Fibroblast of pulmonary artery (primary cell): ENCODE data around the gene PTPRG.
A peak's percentile ranks its signal among the peaks of the same experiment; 100 is the strongest.

ENCODE experiments used
- DNase-seq: peaks from one replicate; pipeline ENCODE4 v3.0.0-alpha.2; 2010; ENCODE audit warnings: low read depth
- H3K4me3 ChIP-seq: replicated peaks from 2 replicates; pipeline ENCODE4 v1.5.1; 2011; ENCODE audit warnings: low read depth, mild to moderate bottlenecking, control low read depth, low read length, moderate library complexity
- CTCF ChIP-seq: IDR thresholded peaks from 2 replicates; pipeline ENCODE4 v1.5.1; 2011; ENCODE audit warnings: mild to moderate bottlenecking, control low read depth, low read length, inconsistent platforms; ENCODE audit errors: missing control alignments

The PTPRG gene

DNA sequence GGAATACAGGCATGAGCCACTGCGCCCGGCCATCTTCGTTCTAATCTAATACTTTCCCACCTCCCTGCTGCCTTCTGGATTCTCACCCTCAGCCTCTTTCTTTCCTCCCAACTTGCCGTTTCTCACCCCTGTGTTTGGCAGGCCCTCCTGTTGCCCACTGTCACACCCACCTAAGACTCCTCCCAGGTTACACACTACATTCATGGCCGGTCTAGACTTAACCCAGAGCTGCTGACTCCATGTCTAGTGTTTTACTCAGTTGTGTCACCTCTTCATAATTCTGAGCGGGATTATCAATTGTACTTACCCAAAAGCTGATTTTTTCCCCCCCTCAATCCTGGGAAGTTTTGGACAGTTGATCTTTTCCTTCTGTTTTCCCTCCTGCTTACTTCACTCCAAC, 588.2 kb downstream of the PTPRG start:
- no peak overlapping the region for H3K4me3 ChIP-seq
- DNase-seq = no peak
- TF ChIP-seq CTCF = no peak

DNA sequence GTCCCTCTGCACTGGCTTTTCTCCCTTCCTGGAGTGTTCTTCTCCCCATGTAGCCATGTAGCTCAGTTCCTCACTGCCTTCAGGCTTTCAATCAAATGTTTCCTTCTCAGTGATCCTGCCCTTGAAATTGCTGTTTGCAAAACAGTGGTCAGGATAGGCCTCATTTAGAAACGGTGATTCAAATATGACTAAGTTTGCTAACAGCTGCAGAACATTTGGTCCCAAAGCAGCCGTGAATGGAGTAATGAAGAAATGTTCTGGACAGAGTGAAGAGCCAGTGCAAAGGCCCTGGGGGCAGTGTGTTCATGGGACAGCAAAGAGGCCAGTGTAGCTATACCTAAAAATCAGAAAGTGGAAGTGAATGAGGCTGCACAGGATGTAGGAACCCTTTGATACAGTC, 588.6 kb downstream of the PTPRG start:
- DNase-seq = peak; percentile 48
- H3K4me3 ChIP-seq = no peak overlapping the region
- no peak for TF ChIP-seq CTCF

GRCh38 chr3:62151591-62151990, 590.2 kb downstream of the PTPRG start:
- DNase-seq = no peak
- no peak for TF ChIP-seq CTCF

GRCh38 chr3:62153231-62153630, 591.9 kb downstream of the PTPRG start:
- H3K4me3 ChIP-seq = no peak overlapping the region
- DNase-seq = no peak
- TF ChIP-seq CTCF = no peak

More at GRCh38 chr3:62151591-62151990, 590.2 kb downstream of the PTPRG start:
- H3K4me3 ChIP-seq = no peak overlapping the region

DNA sequence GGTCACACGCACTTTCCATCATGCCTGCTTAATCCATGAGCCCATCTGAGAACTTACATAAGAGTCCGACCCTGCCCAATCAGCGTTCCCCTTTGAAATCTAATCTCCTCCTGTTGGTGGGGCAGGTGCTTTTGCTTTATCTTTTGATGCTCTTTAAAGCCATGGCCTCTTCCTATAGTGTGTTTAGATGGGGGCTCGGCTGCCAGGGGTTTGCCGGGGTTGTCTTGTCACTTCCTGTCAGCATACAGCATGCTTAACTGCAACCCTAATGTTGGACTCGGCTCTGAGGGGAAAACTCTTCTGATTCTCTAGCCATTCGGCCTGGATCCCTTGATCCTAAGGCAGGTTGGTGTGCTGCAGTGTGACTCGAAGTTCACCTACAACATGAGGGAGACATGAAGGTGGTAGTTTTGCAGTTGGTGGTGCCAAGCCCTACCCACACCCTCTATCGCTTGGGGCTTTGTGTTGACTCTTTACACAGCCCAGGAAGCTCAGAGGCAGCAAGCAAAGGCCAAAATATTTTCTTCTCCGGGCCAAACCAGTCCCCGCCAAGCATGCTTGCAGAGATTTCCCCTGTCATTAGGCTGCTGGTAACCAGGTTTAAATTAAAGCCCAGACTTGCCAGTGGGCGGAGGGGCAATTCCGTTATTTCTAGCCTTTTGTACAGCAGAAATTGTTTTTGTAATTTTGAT, 593.2 kb downstream of the PTPRG start:
- no peak for DNase-seq
- no peak overlapping the region for H3K4me3 ChIP-seq
- TF ChIP-seq CTCF = no peak

GRCh38 chr3:62159056-62159708, 597.8 kb downstream of the PTPRG start:
- DNase-seq = no peak
- no peak for TF ChIP-seq CTCF
- no peak overlapping the region for H3K4me3 ChIP-seq

DNA sequence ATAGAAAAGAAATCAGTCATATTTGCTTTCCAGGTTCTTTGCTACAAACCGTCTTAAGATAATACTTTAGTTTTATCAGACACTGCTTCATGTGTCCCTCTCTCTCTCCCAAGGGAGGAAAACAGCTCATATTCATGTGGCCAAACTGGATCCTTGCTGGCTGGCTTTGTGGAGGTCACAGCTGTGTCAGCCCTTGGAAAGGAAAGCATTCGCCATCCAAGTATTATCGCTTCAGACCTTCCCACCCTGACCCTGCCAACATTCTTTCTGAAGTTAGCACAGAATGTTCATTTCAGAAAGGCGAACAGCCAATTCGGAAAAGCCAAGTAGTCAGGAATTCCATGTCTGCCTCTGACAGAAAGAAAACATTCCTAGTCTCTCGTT, 598.3 kb downstream of the PTPRG start:
- no peak overlapping the region for H3K4me3 ChIP-seq
- no peak for TF ChIP-seq CTCF
- peak; percentile 95 for DNase-seq
